K562 (cell line): ENCODE measurements around the gene PLXNA2. TPM values are rescaled to one million over a fixed set of nuclear protein-coding genes. Genes with fewer than 3 reads are reported as not detected.
A peak's percentile ranks its signal among the peaks of the same experiment; 100 is the strongest.

Experiments
- ATAC-seq: fragments of 200-7000 bp; cut with Tn5 transposase; 3 replicates; pipeline ENCODE4 v1.9.1; 2020; ENCODE audit warnings: moderate library complexity
- BruUV-seq: library from RNA; stranded (reverse); fragments of 400-500 nt; replicated peaks from 2 replicates; lab custom pipeline; 2021; lab: Mats Ljungman, UMichigan
- CTCF ChIA-PET: fragments of 300-600 bp; formaldehyde crosslinking; extraction: SDS; loops from one replicate; lab custom pipeline; 2021; ENCODE audit warnings: low intra/inter-chr PET ratio; lab: Yijun Ruan, JAX
- POLR2A ChIA-PET: fragments of 300-600, 350-650 bp; sonication (Branson Sonifier 250); formaldehyde crosslinking; extraction: SDS; loops from one replicate; lab custom pipeline; 2021; ENCODE audit warnings: antibody characterized with exemption, inconsistent platforms; lab: Yijun Ruan, JAX
- DNase-seq, 4 experiments: peaks; one replicate each; pipeline versions ENCODE4 v3.0.0 to v3.0.0-alpha.2; 2011 to 2018; ENCODE audit warnings: low spot score in 3 of 4, mixed read lengths in 3 of 4; ENCODE audit errors: extremely low read depth in 1 of 4
- FAIRE-seq: peaks from 2 replicates; lab custom pipeline; 2011; peaks lifted over from hg19 to GRCh38; lab: Jason Lieb, UNC
- H2AFZ ChIP-seq: 2 replicates; pipeline ENCODE4 v1.6.0; 2011; ENCODE audit warnings: low read depth, low read length, control low read depth, inconsistent platforms
- H3K27ac ChIP-seq: fragments of 200-600 bp; 3 replicates; pipeline ENCODE4 v1.8.0; 2011; ENCODE audit warnings: low read depth, mild to moderate bottlenecking, control low read depth, inconsistent platforms, low read length, moderate library complexity, mixed read lengths; ENCODE audit errors: extremely low read depth
- H3K27me3 ChIP-seq, 2 experiments: fragments of 300-600 bp in 1 of 2; 2 replicates in 1 of 2; 3 replicates in 1 of 2; pipeline versions ENCODE4 v1.6.0 to v1.8.0; 2011; ENCODE audit warnings: inconsistent platforms in 2 of 2, low read length in 2 of 2, mild to moderate bottlenecking in 1 of 2, mixed read lengths in 1 of 2, moderate library complexity in 1 of 2; ENCODE audit not compliant: control insufficient read depth in 2 of 2, insufficient read depth in 2 of 2
- H3K36me3 ChIP-seq: fragments of 300-600 bp; 3 replicates; pipeline ENCODE4 v1.8.0; 2011; ENCODE audit warnings: mild to moderate bottlenecking, low read length, inconsistent platforms; ENCODE audit not compliant: control insufficient read depth, insufficient read depth
- H3K4me1 ChIP-seq, 2 experiments: fragments of 200-600 bp in 1 of 2; replicated peaks in 1 of 2; 2 replicates in 1 of 2; 3 replicates in 1 of 2; pipeline versions ENCODE4 v1.5.1 to v1.8.0; 2011; ENCODE audit warnings: inconsistent platforms in 2 of 2, low read length in 2 of 2, mild to moderate bottlenecking in 1 of 2, mixed read lengths in 1 of 2, moderate library complexity in 1 of 2; ENCODE audit not compliant: control insufficient read depth in 2 of 2, insufficient read depth in 2 of 2
- H3K4me2 ChIP-seq: 2 replicates; pipeline ENCODE4 v1.6.1; 2011; ENCODE audit warnings: low read length, control low read depth, inconsistent platforms, mixed read lengths; ENCODE audit not compliant: insufficient read depth
- H3K4me3 ChIP-seq: fragments of 200-600 bp; sonication (generic), shearing (Covaris generic); 2 replicates; pipeline ENCODE4 v1.5.1; 2016; ENCODE audit warnings: control low read depth, inconsistent platforms
- H3K79me2 ChIP-seq: fragments of 200-600 bp; 3 replicates; pipeline ENCODE4 v1.8.0; 2011; ENCODE audit warnings: low read length, inconsistent platforms; ENCODE audit not compliant: control insufficient read depth, insufficient read depth
- H3K9ac ChIP-seq, 2 experiments: 2 replicates each; pipeline versions ENCODE4 v1.6.0 to v1.6.1; 2011; ENCODE audit warnings: low read depth in 2 of 2, low read length in 2 of 2, control low read depth in 1 of 2, inconsistent platforms in 1 of 2, mild to moderate bottlenecking in 1 of 2, mixed read lengths in 1 of 2; ENCODE audit not compliant: insufficient read depth in 1 of 2
- H3K9me1 ChIP-seq: one replicate; pipeline ENCODE4 v1.6.0; 2011; ENCODE audit warnings: inconsistent platforms, mild to moderate bottlenecking, low read length, moderate library complexity; ENCODE audit not compliant: control insufficient read depth, insufficient read depth
- H3K9me3 ChIP-seq: replicated peaks from 2 replicates; pipeline ENCODE4 v1.5.1; 2011; ENCODE audit warnings: low read depth, low read length, inconsistent platforms; ENCODE audit not compliant: control insufficient read depth, insufficient read depth
- H4K20me1 ChIP-seq: replicated peaks from 2 replicates; pipeline ENCODE4 v1.6.1; 2011; ENCODE audit warnings: low read length, inconsistent platforms, mixed read lengths; ENCODE audit not compliant: control insufficient read depth, insufficient read depth
- ADNP ChIP-seq: fragments of 200-800 bp; sonication (Bioruptor generic); IDR thresholded peaks from 2 replicates; pipeline ENCODE4 v1.6.1; 2016; ENCODE audit warnings: missing genetic modification characterization, missing compliant biosample characterization
- BCOR ChIP-seq: fragments of 450-650 bp; IDR thresholded peaks from 2 replicates; pipeline ENCODE4 v1.6.1; 2016
- E2F3 ChIP-seq: fragments of 250-450 bp; sonication (Bioruptor Pico); IDR thresholded peaks from 2 replicates; pipeline ENCODE4 v1.4.0; 2020; ENCODE audit warnings: mild to moderate bottlenecking
- GTF2A2 ChIP-seq: IDR thresholded peaks from 2 replicates; pipeline ENCODE4 v1.6.1; 2016; ENCODE audit warnings: mild to moderate bottlenecking, missing genetic modification characterization, missing compliant biosample characterization
- KDM1A ChIP-seq, 2 experiments: fragments of 450-650 bp; IDR thresholded peaks; 2 replicates each; pipeline ENCODE4 v1.6.1; 2016; ENCODE audit warnings: mild to moderate bottlenecking in 2 of 2
- L3MBTL2 ChIP-seq: fragments of 450-650 bp; IDR thresholded peaks from 2 replicates; pipeline ENCODE4 v1.6.1; 2016; ENCODE audit warnings: mild to moderate bottlenecking, moderate library complexity
- NCOA2 ChIP-seq, 2 experiments: fragments of 450-650 bp; IDR thresholded peaks; 2 replicates each; pipeline ENCODE4 v1.6.1; 2018; ENCODE audit warnings: mild to moderate bottlenecking in 2 of 2, moderate library complexity in 1 of 2; ENCODE audit not compliant: partially characterized antibody in 2 of 2
- PHB2 ChIP-seq: fragments of 450-650 bp; IDR thresholded peaks from 2 replicates; pipeline ENCODE4 v1.6.1; 2017; ENCODE audit warnings: low read depth
- TEAD1 ChIP-seq, 2 experiments: fragments of 450-650 bp in 1 of 2; sonication (generic) in 1 of 2; formaldehyde crosslinking; IDR thresholded peaks; 2 replicates each; pipeline versions ENCODE4 v1.4.0 to v1.8.0; 2020 to 2022; ENCODE audit warnings: mild to moderate bottlenecking in 2 of 2, missing genetic modification reagents in 1 of 2
- ZNF589 ChIP-seq: fragments of 200-800 bp; sonication (Bioruptor generic); IDR thresholded peaks from 2 replicates; pipeline ENCODE4 v1.6.1; 2016; ENCODE audit warnings: low read depth, missing genetic modification characterization, missing compliant biosample characterization
- WGBS: fragments of 100-300 bp; shearing (Covaris generic); methylation state at CpG from one replicate; pipeline ENCODE4 v1.1.6; 2016; ENCODE audit warnings: low coverage, mixed read lengths; ENCODE audit not compliant: insufficient coverage; ENCODE audit errors: missing lambda C conversion rate; 5-methylcytosine and 5-hydroxymethylcytosine counted together
- in situ Hi-C: fragments of 300-500 bp; cut with MboI; formaldehyde crosslinking; loops from 4 replicates; pipeline ENCODE4 v1.15.0; 2018; ENCODE audit warnings: inconsistent platforms, mixed read lengths
- intact Hi-C: fragments of 100-400 bp; cut with micrococcal nuclease; formaldehyde crosslinking; loops from 2 replicates; pipeline ENCODE4 v1.14.2; 2022
- polyA plus RNA-seq, 8 experiments: library from polyadenylated mRNA; depleted of rRNA in 4 of 8; stranded (reverse) in 5 of 8; unstranded in 3 of 8; fragments of >200 nt; fragmentation: Nextera tagmentation in 2 of 8; fragmentation: Illumina TruSeq in 1 of 8; extraction: Ambion mirVana in 2 of 8; extraction: Trizol in 1 of 8; gene quantifications; 2 replicates each; pipeline versions ENCODE4 v1.2.1 to v1.2.3, GENCODE V29; 2011 to 2014; ENCODE audit warnings: inconsistent platforms in 1 of 8, missing spikeins in 1 of 8
- total RNA-seq, 7 experiments: library from RNA; depleted of rRNA in 6 of 7; stranded (reverse); fragments of >200 nt in 6 of 7; fragmentation: Illumina TruSeq in 2 of 7; extraction: Trizol in 2 of 7; gene quantifications; 2 replicates each; pipeline versions ENCODE4 v1.2.1 to v1.2.3, GENCODE V29; 2011 to 2021; ENCODE audit warnings: low replicate concordance in 1 of 7
- TF ChIP-seq, protein P1 (sequence below): sonication (generic); formaldehyde crosslinking; IDR thresholded peaks from 2 replicates; pipeline ENCODE4 v1.8.0; 2022; ENCODE audit warnings: mild to moderate bottlenecking, missing genetic modification reagents
- TF ChIP-seq, protein P2 (sequence below): IDR thresholded peaks from 2 replicates; pipeline ENCODE4 v1.6.1; 2014; ENCODE audit warnings: antibody characterized with exemption
- TF ChIP-seq, protein P3 (sequence below): fragments of 450-650 bp; IDR thresholded peaks from 2 replicates; pipeline ENCODE4 v1.6.1; 2016; ENCODE audit warnings: low read depth

Gene PLXNA2
- total and polyA plus RNA-seq, 9 of the 15 experiments (the other 6 are each of a cell fraction or from before 2014, with no cell fraction given), result 0.01 to 1.3 (median 0.32) TPM

DNA sequence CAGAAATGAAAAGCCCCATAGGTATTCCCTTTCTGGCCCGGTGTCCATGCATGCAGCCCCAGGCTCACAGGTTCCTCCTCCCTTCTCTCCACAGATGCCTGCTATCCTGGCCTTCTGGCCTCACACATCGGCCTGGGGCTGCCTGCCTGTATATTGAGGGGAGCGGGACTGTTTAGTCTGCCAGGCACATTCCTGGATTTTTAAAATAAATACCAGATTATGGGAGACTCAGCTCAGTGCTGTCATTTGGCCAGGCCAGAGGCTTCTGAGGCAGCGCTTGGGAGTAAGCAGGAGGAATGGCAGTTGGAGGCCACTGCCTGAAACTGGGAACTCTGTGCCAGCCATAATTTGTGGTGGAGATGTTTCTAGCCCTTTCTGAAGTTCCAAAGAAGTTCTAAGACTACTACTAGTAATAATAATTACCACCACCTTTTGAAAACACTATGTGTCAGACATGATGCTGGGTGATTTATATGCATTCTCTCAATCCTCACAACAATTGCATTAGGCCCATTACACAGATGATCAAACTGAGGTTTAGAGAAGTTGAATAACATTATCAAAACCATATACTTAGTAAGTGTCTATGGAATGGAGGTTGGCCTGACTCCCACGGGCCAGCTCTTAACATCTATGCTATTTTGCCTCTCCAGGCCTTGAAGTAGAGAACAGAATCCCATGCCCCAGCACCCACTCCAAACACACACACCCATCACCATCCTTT, 107.6 kb downstream of the PLXNA2 start:
- no peak overlapping the region for H3K4me3 ChIP-seq
- ChIA-PET POLR2A (interaction anchor here (0.7 to 2.0 kb wide), 2 partner anchors 13 to 107 kb away, joined by 4 to 6 read pairs; no protein-coding TSS in a partner anchor), CTCF (no interaction called here)
- no peak overlapping the region for H2AFZ ChIP-seq
- H3K9me1 ChIP-seq, result no peaks in the 10 kb centered on the region
- H3K4me2 ChIP-seq, result no peak overlapping the region
- no peak for DNase-seq
- WGBS, result 26% methylated on average over 5 of the region's 5 CpGs
- BruUV-seq, result no TSS peak
- no peak overlapping the region for H3K27ac ChIP-seq
- no peaks in the 10 kb centered on the region for H3K36me3 ChIP-seq
- H3K9me3 ChIP-seq, result no peaks in the 10 kb centered on the region
- H3K27me3 ChIP-seq, result peaks cover 0 to 11% of the 10 kb centered on the region in 2 experiments; a peak in 1 of 5 replicates
- H4K20me1 ChIP-seq, result no peaks in the 10 kb centered on the region
- in situ Hi-C loops, result no loop called here
- no peak for FAIRE-seq
- intact Hi-C loops, result no loop called here
- ATAC-seq, result no peak
- no peak overlapping the region for H3K9ac ChIP-seq
- H3K4me1 ChIP-seq, result peaks cover 0 to 4% of the 10 kb centered on the region in 2 experiments; a peak in 2 of 5 replicates
- H3K79me2 ChIP-seq, result no peaks in the 10 kb centered on the region
- TF ChIP-seq GTF2A2 (tag), result no peak
- no peak for TF ChIP-seq ZNF589 (CRISPR knock-in tag)
- peak; percentile 55 for TF ChIP-seq BCOR
- TF ChIP-seq KDM1A (IDR thresholded peaks at IDR 0.05), result peak; percentile 29 to 66; a peak in 2 of 4 replicates
- TF ChIP-seq PHB2, result no peak
- TF ChIP-seq, protein P1, sequence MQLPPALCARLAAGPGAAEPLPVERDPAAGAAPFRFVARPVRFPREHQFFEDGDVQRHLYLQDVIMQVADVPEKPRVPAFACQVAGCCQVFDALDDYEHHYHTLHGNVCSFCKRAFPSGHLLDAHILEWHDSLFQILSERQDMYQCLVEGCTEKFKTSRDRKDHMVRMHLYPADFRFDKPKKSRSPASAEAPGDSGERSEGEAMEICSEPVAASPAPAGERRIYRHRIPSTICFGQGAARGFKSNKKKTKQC (CRISPR knock-in tag), result no peak
- TF ChIP-seq L3MBTL2, result no peak
- no peak for TF ChIP-seq NCOA2 (IDR thresholded peaks at IDR 0.05; ENCODE audit: partially characterized antibody in 2 of 2)
- TF ChIP-seq, protein P2, sequence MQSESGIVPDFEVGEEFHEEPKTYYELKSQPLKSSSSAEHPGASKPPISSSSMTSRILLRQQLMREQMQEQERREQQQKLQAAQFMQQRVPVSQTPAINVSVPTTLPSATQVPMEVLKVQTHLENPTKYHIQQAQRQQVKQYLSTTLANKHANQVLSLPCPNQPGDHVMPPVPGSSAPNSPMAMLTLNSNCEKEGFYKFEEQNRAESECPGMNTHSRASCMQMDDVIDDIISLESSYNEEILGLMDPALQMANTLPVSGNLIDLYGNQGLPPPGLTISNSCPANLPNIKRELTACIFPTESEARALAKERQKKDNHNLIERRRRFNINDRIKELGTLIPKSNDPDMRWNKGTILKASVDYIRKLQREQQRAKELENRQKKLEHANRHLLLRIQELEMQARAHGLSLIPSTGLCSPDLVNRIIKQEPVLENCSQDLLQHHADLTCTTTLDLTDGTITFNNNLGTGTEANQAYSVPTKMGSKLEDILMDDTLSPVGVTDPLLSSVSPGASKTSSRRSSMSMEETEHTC, result no peak
- TF ChIP-seq, protein P3, sequence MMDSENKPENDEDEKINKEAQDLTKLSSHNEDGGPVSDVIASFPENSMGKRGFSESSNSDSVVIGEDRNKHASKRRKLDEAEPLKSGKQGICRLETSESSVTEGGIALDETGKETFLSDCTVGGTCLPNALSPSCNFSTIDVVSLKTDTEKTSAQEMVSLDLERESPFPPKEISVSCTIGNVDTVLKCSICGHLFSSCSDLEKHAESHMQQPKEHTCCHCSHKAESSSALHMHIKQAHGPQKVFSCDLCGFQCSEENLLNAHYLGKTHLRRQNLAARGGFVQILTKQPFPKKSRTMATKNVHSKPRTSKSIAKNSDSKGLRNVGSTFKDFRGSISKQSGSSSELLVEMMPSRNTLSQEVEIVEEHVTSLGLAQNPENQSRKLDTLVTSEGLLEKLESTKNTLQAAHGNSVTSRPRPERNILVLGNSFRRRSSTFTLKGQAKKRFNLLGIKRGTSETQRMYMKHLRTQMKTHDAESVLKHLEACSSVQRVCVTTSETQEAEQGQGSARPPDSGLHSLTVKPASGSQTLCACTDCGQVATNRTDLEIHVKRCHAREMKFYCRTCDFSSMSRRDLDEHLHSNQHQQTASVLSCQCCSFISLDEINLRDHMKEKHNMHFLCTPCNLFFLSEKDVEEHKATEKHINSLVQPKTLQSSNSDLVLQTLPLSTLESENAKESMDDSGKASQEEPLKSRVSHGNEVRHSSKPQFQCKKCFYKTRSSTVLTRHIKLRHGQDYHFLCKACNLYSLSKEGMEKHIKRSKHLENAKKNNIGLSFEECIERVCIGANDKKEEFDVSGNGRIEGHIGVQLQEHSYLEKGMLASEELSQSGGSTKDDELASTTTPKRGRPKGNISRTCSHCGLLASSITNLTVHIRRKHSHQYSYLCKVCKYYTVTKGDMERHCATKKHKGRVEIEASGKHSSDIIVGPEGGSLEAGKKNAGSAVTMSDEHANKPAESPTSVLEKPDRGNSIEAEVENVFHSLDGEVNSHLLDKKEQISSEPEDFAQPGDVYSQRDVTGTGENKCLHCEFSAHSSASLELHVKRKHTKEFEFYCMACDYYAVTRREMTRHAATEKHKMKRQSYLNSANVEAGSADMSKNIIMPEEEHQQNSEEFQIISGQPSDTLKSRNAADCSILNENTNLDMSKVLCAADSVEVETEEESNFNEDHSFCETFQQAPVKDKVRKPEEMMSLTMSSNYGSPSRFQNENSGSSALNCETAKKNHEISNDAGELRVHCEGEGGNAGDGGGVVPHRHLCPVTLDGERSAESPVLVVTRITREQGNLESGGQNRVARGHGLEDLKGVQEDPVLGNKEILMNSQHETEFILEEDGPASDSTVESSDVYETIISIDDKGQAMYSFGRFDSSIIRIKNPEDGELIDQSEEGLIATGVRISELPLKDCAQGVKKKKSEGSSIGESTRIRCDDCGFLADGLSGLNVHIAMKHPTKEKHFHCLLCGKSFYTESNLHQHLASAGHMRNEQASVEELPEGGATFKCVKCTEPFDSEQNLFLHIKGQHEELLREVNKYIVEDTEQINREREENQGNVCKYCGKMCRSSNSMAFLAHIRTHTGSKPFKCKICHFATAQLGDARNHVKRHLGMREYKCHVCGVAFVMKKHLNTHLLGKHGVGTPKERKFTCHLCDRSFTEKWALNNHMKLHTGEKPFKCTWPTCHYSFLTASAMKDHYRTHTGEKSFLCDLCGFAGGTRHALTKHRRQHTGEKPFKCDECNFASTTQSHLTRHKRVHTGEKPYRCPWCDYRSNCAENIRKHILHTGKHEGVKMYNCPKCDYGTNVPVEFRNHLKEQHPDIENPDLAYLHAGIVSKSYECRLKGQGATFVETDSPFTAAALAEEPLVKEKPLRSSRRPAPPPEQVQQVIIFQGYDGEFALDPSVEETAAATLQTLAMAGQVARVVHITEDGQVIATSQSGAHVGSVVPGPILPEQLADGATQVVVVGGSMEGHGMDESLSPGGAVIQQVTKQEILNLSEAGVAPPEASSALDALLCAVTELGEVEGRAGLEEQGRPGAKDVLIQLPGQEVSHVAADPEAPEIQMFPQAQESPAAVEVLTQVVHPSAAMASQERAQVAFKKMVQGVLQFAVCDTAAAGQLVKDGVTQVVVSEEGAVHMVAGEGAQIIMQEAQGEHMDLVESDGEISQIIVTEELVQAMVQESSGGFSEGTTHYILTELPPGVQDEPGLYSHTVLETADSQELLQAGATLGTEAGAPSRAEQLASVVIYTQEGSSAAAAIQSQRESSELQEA, result no peak
- no peak for TF ChIP-seq E2F3 (CRISPR knock-in tag)
- TF ChIP-seq ADNP (tag), result peak; percentile 45; the same call in 1 of the 2 replicates
- no peak for TF ChIP-seq TEAD1 (CRISPR knock-in tag; IDR thresholded peaks at IDR 0.05)
